Ascending aorta (tissue), 2 donors: ENCODE data around the gene CHST1. TPM values are rescaled to one million over a fixed set of nuclear protein-coding genes. Genes with fewer than 3 reads are reported as not detected.
A peak's percentile ranks its signal among the peaks of the same experiment; 100 is the strongest.

Source experiments
- DNase-seq, 2 donors: peaks; one replicate each; pipeline ENCODE4 v3.0.0-alpha.2; 2019; ENCODE audit warnings: low spot score in 2 of 2
- H3K27ac ChIP-seq, 2 donors: fragments of 200-600 bp; sonication (generic); one replicate each; pipeline ENCODE4 v1.5.1; 2016 to 2017; ENCODE audit warnings: mild to moderate bottlenecking in 1 of 2
- H3K27me3 ChIP-seq: fragments of 200-600 bp; sonication (generic); one replicate; pipeline ENCODE4 v1.5.1; 2017
- H3K36me3 ChIP-seq, 2 donors: fragments of 200-600 bp; sonication (generic); one replicate each; pipeline ENCODE4 v1.5.1; 2016
- H3K4me1 ChIP-seq, 2 donors: fragments of 200-600 bp; sonication (generic); one replicate each; pipeline ENCODE4 v1.5.1; 2016 to 2017; ENCODE audit warnings: mild to moderate bottlenecking in 1 of 2
- H3K4me3 ChIP-seq, 2 donors: fragments of 200-600 bp; sonication (generic); one replicate each; pipeline ENCODE4 v1.5.1; 2016 to 2017; ENCODE audit warnings: mild to moderate bottlenecking in 1 of 2
- H3K9me3 ChIP-seq, 2 donors: fragments of 200-600 bp; sonication (generic); one replicate each; pipeline ENCODE4 v1.5.1; 2016
- CTCF ChIP-seq, 3 experiments: fragments of 200-600 bp in 2 of 3; fragments of 450-650 bp in 1 of 3; sonication (generic) in 2 of 3; IDR thresholded peaks; one replicate each; pipeline ENCODE4 v1.5.1; 2016 to 2019; ENCODE audit warnings: antibody characterized with exemption in 3 of 3, mild to moderate bottlenecking in 1 of 3, moderate library complexity in 1 of 3
- intact Hi-C: fragments of 100-400 bp; cut with DNase I; formaldehyde crosslinking; loops from one replicate; pipeline ENCODE4 v1.15.1; 2023
- total RNA-seq: library from RNA; depleted of rRNA; stranded (reverse); fragments of >200 nt; gene quantifications from one replicate; pipeline ENCODE4 v1.1.0, GENCODE V29; 2016

The CHST1 gene
- total RNA-seq, 1 donor from 2014 or later, result 40.2 TPM

GRCh38 chr11:45669146-45669545 is 3.7 kb upstream of the CHST1 start:
- H3K9me3 ChIP-seq, result no peaks in the 10 kb centered on the region
- no peaks in the 10 kb centered on the region for H3K36me3 ChIP-seq
- no peak overlapping the region for H3K4me3 ChIP-seq
- H3K27ac ChIP-seq, result no peak overlapping the region
- no peaks in the 10 kb centered on the region for H3K27me3 ChIP-seq
- DNase-seq, result no peak
- intact Hi-C loops, result loop anchor here (5.0 to 10.0 kb wide), 3 partner anchors 88 to 574 kb away; partner anchors contain the start of gene PRDM11
- no peak for TF ChIP-seq CTCF (IDR thresholded peaks at IDR 0.05)
- H3K4me1 ChIP-seq, result peaks cover 0 to 12% of the 10 kb centered on the region in 2 donors

- no peak overlapping the region for H3K4me3 ChIP-seq
- H3K36me3 ChIP-seq, result no peaks in the 10 kb centered on the region
- no peak for DNase-seq
- no peak overlapping the region for H3K27ac ChIP-seq
- no peaks in the 10 kb centered on the region for H3K27me3 ChIP-seq
- H3K9me3 ChIP-seq, result no peaks in the 10 kb centered on the region
- H3K4me1 ChIP-seq, result peaks cover 0 to 22% of the 10 kb centered on the region in 2 donors
- TF ChIP-seq CTCF (IDR thresholded peaks at IDR 0.05), result no peak
- intact Hi-C loops, result loop anchor here (5.0 to 10.0 kb wide), 3 partner anchors 89 to 573 kb away; partner anchors contain the start of gene PRDM11
Observed at GRCh38 chr11:45667929-45668680, 2.7 kb upstream of the CHST1 start.

GRCh38 chr11:45666648-45667642 is 1.5 kb upstream of the CHST1 start:
- TF ChIP-seq CTCF (IDR thresholded peaks at IDR 0.05), result no peak
- no peak for DNase-seq
- Histone ChIP-seq H3K27ac (peak overlapping the region; percentile 64 to 79), H3K4me1 (peaks cover 0 to 27% of the 10 kb centered on the region in 2 donors), H3K27me3 (no peaks in the 10 kb centered on the region), H3K9me3 (no peaks in the 10 kb centered on the region), H3K4me3 (no peak overlapping the region), H3K36me3 (no peaks in the 10 kb centered on the region)
- intact Hi-C loops, result loop anchor here (5.0 to 10.0 kb wide), 3 partner anchors 90 to 572 kb away; partner anchors contain the start of gene PRDM11

- Histone ChIP-seq H3K27ac (peak overlapping the region; percentile 64 to 79), H3K4me3 (peak overlapping the region; percentile 62 to 78), H3K36me3 (no peaks in the 10 kb centered on the region), H3K9me3 (no peaks in the 10 kb centered on the region), H3K27me3 (no peaks in the 10 kb centered on the region), H3K4me1 (peaks cover 0 to 27% of the 10 kb centered on the region in 2 donors)
- no peak for TF ChIP-seq CTCF (IDR thresholded peaks at IDR 0.05)
- DNase-seq, result peak in 1 of 2 donors; percentile 87
- intact Hi-C loops, result loop anchor here (2.0 to 10.0 kb wide), 5 partner anchors 91 to 571 kb away; partner anchors contain the start of gene PRDM11
Observed at GRCh38 chr11:45665933-45666647, 668 bp upstream of the CHST1 start.
